ENCODE data around the gene TRIM8. TPM values are rescaled to one million over a fixed set of nuclear protein-coding genes. Genes with fewer than 3 reads are reported as not detected.

TRIM8 gene
- polyA plus RNA-seq, 3 donors, result 39.4 to 183 (median 41.4) TPM

DNA sequence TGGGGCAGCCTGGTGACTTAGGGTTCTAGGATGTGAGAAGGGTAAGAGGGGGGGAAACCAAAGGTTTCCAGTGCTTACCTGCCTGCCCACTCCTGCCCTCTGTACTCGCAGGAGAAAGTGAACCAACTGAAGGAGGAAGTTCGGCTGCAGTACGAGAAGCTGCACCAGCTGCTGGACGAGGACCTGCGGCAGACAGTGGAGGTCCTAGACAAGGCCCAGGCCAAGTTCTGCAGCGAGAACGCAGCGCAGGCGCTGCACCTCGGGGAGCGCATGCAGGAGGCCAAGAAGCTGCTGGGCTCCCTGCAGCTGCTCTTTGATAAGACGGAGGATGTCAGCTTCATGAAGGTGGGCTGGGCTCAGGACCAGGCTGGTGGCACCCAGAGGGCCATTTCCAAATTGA lies 10.7 kb downstream of the TRIM8 start:
- peak overlapping the region in 1 of 7 donors; percentile 56 for H3K27ac Mint-ChIP-seq
- H3K27ac ChIP-seq (ENCODE audit: low read depth in 1 of 2, low read length in 2 of 2), result no peak overlapping the region
- intact Hi-C loops (cut with micrococcal nuclease), result no loop called here

DNA sequence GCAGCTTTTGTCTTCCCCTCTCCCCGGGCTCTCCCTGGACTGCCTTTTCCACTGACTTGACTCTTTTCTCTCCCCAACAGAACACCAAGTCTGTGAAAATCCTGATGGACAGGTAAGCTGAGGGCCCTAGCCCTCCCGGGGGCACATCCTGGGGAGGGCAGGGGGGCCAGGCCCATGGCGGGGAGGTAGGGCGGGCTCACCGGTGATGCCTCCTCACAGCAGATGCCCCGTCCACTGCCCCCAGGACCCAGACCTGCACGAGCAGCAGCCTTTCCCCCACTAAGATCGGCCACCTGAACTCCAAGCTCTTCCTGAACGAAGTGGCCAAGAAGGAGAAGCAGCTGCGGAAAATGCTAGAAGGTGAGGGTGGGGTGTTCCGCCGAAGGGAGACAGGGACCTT lies 11.7 kb downstream of the TRIM8 start:
- H3K79me2 ChIP-seq (ENCODE audit: insufficient read depth, low read length), result peaks cover 62% of the 10 kb centered on the region
- peaks cover 65% of the 10 kb centered on the region for H3K4me1 Mint-ChIP-seq
- peaks cover 51 to 71% of the 10 kb centered on the region in 2 donors for H3K4me1 ChIP-seq (ENCODE audit: control insufficient read depth in 1 of 2, insufficient read depth in 2 of 2, low read length in 2 of 2)
- peaks cover 98% of the 10 kb centered on the region for H4K20me1 ChIP-seq (ENCODE audit: insufficient read depth, low read length)
- H3K9me3 ChIP-seq (replicated peaks in 1 of 2; ENCODE audit: control insufficient read depth in 1 of 2, insufficient read depth in 1 of 2, low read length in 2 of 2), result no peaks in the 10 kb centered on the region
- TF ChIP-seq, protein P1, sequence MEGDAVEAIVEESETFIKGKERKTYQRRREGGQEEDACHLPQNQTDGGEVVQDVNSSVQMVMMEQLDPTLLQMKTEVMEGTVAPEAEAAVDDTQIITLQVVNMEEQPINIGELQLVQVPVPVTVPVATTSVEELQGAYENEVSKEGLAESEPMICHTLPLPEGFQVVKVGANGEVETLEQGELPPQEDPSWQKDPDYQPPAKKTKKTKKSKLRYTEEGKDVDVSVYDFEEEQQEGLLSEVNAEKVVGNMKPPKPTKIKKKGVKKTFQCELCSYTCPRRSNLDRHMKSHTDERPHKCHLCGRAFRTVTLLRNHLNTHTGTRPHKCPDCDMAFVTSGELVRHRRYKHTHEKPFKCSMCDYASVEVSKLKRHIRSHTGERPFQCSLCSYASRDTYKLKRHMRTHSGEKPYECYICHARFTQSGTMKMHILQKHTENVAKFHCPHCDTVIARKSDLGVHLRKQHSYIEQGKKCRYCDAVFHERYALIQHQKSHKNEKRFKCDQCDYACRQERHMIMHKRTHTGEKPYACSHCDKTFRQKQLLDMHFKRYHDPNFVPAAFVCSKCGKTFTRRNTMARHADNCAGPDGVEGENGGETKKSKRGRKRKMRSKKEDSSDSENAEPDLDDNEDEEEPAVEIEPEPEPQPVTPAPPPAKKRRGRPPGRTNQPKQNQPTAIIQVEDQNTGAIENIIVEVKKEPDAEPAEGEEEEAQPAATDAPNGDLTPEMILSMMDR (IDR thresholded peaks at IDR 0.05), result no peak
- no peak overlapping the region for H3K9ac ChIP-seq (ENCODE audit: insufficient read depth, low read length, poor library complexity, severe bottlenecking)
- H3K36me3 Mint-ChIP-seq, result peaks cover 60 to 85% of the 10 kb centered on the region in 2 donors
- no peak overlapping the region for H3K4me3 Mint-ChIP-seq
- H3K27ac ChIP-seq (ENCODE audit: low read depth in 1 of 2, low read length in 2 of 2), result no peak overlapping the region
- peaks cover 0 to 1% (median 0%) of the 10 kb centered on the region in 3 donors for H3K27me3 Mint-ChIP-seq (ENCODE audit: low read depth in 3 of 3)
- H2AFZ ChIP-seq (ENCODE audit: insufficient read depth, low read depth, low read length, poor library complexity, severe bottlenecking), result no peak overlapping the region
- WGBS (ENCODE audit: insufficient coverage), result 86% methylated on average over 4 of the region's 12 CpGs
- H3K27ac Mint-ChIP-seq, result peak overlapping the region in 2 of 7 donors; percentile 26 to 41
- H3K4me2 ChIP-seq (replicated peaks; ENCODE audit: extremely low read depth, low read length, poor library complexity, severe bottlenecking), result no peak overlapping the region
- H3K4me3 ChIP-seq (replicated peaks in 1 of 3; ENCODE audit: low read depth in 2 of 3, low read length in 3 of 3), result no peak overlapping the region
- peaks cover 65 to 78% of the 10 kb centered on the region in 2 donors for H3K36me3 ChIP-seq (replicated peaks in 1 of 2; ENCODE audit: control insufficient read depth in 1 of 2, insufficient read depth in 2 of 2, low read length in 2 of 2)
- no peak for DNase-seq
- intact Hi-C loops (cut with micrococcal nuclease), result no loop called here
- H3K9me3 Mint-ChIP-seq, result no peaks in the 10 kb centered on the region
- H3K27me3 ChIP-seq (ENCODE audit: control insufficient read depth in 2 of 2, insufficient read depth in 2 of 2, low read length in 2 of 2), result no peaks in the 10 kb centered on the region

More for the DNA sequence above, 10.7 kb downstream of the TRIM8 start:
- WGBS (ENCODE audit: insufficient coverage), result 85% methylated on average over 12 of the region's 12 CpGs
- Histone ChIP-seq H3K9me3 (replicated peaks in 1 of 2; ENCODE audit: control insufficient read depth in 1 of 2, insufficient read depth in 1 of 2, low read length in 2 of 2) (no peaks in the 10 kb centered on the region), H4K20me1 (ENCODE audit: insufficient read depth, low read length) (peaks cover 98% of the 10 kb centered on the region), H3K4me1 (ENCODE audit: control insufficient read depth in 1 of 2, insufficient read depth in 2 of 2, low read length in 2 of 2) (peaks cover 51 to 71% of the 10 kb centered on the region in 2 donors), H3K9ac (ENCODE audit: insufficient read depth, low read length, poor library complexity, severe bottlenecking) (no peak overlapping the region), H3K36me3 (replicated peaks in 1 of 2; ENCODE audit: control insufficient read depth in 1 of 2, insufficient read depth in 2 of 2, low read length in 2 of 2) (peaks cover 65 to 78% of the 10 kb centered on the region in 2 donors), H3K27me3 (ENCODE audit: control insufficient read depth in 2 of 2, insufficient read depth in 2 of 2, low read length in 2 of 2) (no peaks in the 10 kb centered on the region), H3K4me3 (replicated peaks in 1 of 3; ENCODE audit: low read depth in 2 of 3, low read length in 3 of 3) (no peak overlapping the region), H3K79me2 (ENCODE audit: insufficient read depth, low read length) (peaks cover 73% of the 10 kb centered on the region), H3K4me2 (replicated peaks; ENCODE audit: extremely low read depth, low read length, poor library complexity, severe bottlenecking) (no peak overlapping the region), H2AFZ (ENCODE audit: insufficient read depth, low read depth, low read length, poor library complexity, severe bottlenecking) (no peak overlapping the region)
- H3K36me3 Mint-ChIP-seq, result peaks cover 61 to 91% of the 10 kb centered on the region in 2 donors
- DNase-seq, result no peak
- peaks cover 65% of the 10 kb centered on the region for H3K4me1 Mint-ChIP-seq
- TF ChIP-seq, protein P1 (IDR thresholded peaks at IDR 0.05), result no peak
- H3K9me3 Mint-ChIP-seq, result no peaks in the 10 kb centered on the region
- H3K27me3 Mint-ChIP-seq (ENCODE audit: low read depth in 3 of 3), result peaks cover 0 to 1% (median 0%) of the 10 kb centered on the region in 3 donors
- H3K4me3 Mint-ChIP-seq, result no peak overlapping the region
